ENCODE measurements around the gene RHPN2.

The RHPN2 gene

GRCh38 chr19:33064792-33065550 is at the start of gene RHPN2:
Gene RHPN2, minus strand, starts transcription at chr19:33064888. Its CDS starts 36 bp downstream, at chr19:33064852.
- peak; percentile 42 to 50 (median 49) for DNase-seq (ENCODE audit: low read depth in 2 of 3, low spot score in 1 of 3)

GRCh38 chr19:33114312-33114711 is 49.6 kb upstream of the RHPN2 start:
- no peak for DNase-seq (ENCODE audit: low read depth in 2 of 3, low spot score in 1 of 3)

GRCh38 chr19:33111587-33111986 is 46.9 kb upstream of the RHPN2 start:
- no peak for DNase-seq (ENCODE audit: low read depth in 2 of 3, low spot score in 1 of 3)

GRCh38 chr19:33110137-33110910 is 45.6 kb upstream of the RHPN2 start:
- DNase-seq (ENCODE audit: low read depth in 2 of 3, low spot score in 1 of 3) = no peak

- DNase-seq (ENCODE audit: low read depth in 2 of 3, low spot score in 1 of 3) = no peak
Observed at GRCh38 chr19:33108161-33108560, 43.5 kb upstream of the RHPN2 start.

GRCh38 chr19:33102893-33103292 is 38.2 kb upstream of the RHPN2 start:
- no peak for DNase-seq (ENCODE audit: low read depth in 2 of 3, low spot score in 1 of 3)

GRCh38 chr19:33100894-33101644 is 36.4 kb upstream of the RHPN2 start:
- no peak for DNase-seq (ENCODE audit: low read depth in 2 of 3, low spot score in 1 of 3)

GRCh38 chr19:33098055-33098534 is 33.4 kb upstream of the RHPN2 start:
- DNase-seq (ENCODE audit: low read depth in 2 of 3, low spot score in 1 of 3) = no peak

- DNase-seq (ENCODE audit: low read depth in 2 of 3, low spot score in 1 of 3) = no peak
Observed at GRCh38 chr19:33096005-33096404, 31.3 kb upstream of the RHPN2 start.

GRCh38 chr19:33094436-33095067 is 29.9 kb upstream of the RHPN2 start:
- no peak for DNase-seq (ENCODE audit: low read depth in 2 of 3, low spot score in 1 of 3)

- no peak for DNase-seq (ENCODE audit: low read depth in 2 of 3, low spot score in 1 of 3)
Observed at GRCh38 chr19:33093420-33094210, 28.9 kb upstream of the RHPN2 start.

- DNase-seq (ENCODE audit: low read depth in 2 of 3, low spot score in 1 of 3) = no peak
Observed at GRCh38 chr19:33090179-33090578, 25.5 kb upstream of the RHPN2 start.

GRCh38 chr19:33089010-33089409 is 24.3 kb upstream of the RHPN2 start:
- no peak for DNase-seq (ENCODE audit: low read depth in 2 of 3, low spot score in 1 of 3)

GRCh38 chr19:33086955-33087354 is 22.3 kb upstream of the RHPN2 start:
- no peak for DNase-seq (ENCODE audit: low read depth in 2 of 3, low spot score in 1 of 3)

- no peak for DNase-seq (ENCODE audit: low read depth in 2 of 3, low spot score in 1 of 3)
Observed at GRCh38 chr19:33085570-33086128, 21.0 kb upstream of the RHPN2 start.

- DNase-seq (ENCODE audit: low read depth in 2 of 3, low spot score in 1 of 3) = peak; percentile 74 to 83 (median 78)
Observed at GRCh38 chr19:33080761-33081681, 16.3 kb upstream of the RHPN2 start, which contains the start of gene GPATCH1. Gene GPATCH1, plus strand, starts transcription at chr19:33081181. Its CDS starts 13 bp downstream, at chr19:33081194.

- DNase-seq (ENCODE audit: low read depth in 2 of 3, low spot score in 1 of 3) = no peak
Observed at GRCh38 chr19:33075519-33075918, 10.8 kb upstream of the RHPN2 start.

GRCh38 chr19:33071887-33072286 is 7.2 kb upstream of the RHPN2 start:
- DNase-seq (ENCODE audit: low read depth in 2 of 3, low spot score in 1 of 3) = no peak

- DNase-seq (ENCODE audit: low read depth in 2 of 3, low spot score in 1 of 3) = no peak
Observed at GRCh38 chr19:33067121-33067520, 2.4 kb upstream of the RHPN2 start.
